Measurements from ENCODE around the gene DCT.
"Not testable (repeated sequence)": the region's sequence is repeated elsewhere in the genome, so short reads cannot be mapped to it uniquely, and the experiment has no call there.

Gene DCT

DNA sequence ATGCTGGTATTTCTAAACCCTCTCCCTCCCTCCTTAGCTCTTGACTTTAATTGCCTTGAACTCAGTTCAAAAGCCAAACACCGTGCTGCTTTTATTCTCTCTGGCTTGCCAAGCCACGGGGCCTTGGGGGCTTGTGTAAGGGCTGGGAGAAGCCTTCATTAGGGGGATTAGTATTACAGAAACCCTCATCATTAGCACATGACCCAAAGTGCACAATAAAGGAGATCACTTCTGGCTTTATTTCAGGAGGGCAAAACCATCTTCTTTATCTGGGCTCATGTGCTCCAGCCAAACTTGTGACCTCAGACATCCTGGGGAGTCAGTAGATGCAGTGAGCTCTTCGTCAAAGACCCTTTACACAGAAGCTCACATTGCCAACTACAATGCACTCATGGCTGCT, at the start of gene DCT:
TSS of gene DCT (minus strand) at position 67 of the 400 bp plus-strand sequence. CDS start 427 bp downstream, outside the sequence.
- no peaks in the 10 kb centered on the region for H3K36me3 ChIP-seq (ENCODE audit: control insufficient read depth, insufficient read depth, low read length)
- no peak within 1 kb of the TSS for H3K27ac ChIP-seq (ENCODE audit: low read depth, low read length)
- no peak within 1 kb of the TSS for H3K4me3 ChIP-seq (ENCODE audit: low read length)
- no peaks in the 10 kb centered on the region for H3K27me3 ChIP-seq (ENCODE audit: control insufficient read depth, insufficient read depth, low read length)
- H3K4me1 ChIP-seq (ENCODE audit: control insufficient read depth, insufficient read depth, low read length) = no peaks in the 10 kb centered on the region
- no peak within 1 kb of the TSS for H3K9ac ChIP-seq (ENCODE audit: low read length)

DNA sequence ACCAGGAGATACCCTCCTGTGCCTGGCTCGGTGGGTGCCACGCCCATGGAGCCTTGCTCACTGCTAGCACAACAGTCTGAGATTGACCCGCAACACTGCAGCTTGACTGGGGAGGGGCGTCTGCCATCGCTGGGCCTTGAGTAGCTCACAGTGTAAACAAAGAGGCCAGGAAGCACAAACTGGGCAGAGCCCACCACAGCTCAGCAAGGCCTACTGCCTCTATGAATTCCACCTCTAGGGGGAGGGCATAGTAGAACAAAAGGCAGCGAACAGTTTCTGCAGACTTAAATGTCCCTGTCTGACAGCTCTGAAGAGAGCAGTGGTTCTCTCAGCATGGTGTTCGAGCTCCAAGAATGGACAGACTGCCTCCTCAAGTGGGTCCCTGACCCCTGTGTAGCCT, 47.5 kb upstream of the DCT start:
- H3K27me3 ChIP-seq (ENCODE audit: control insufficient read depth, insufficient read depth, low read length); H3K27ac ChIP-seq (ENCODE audit: low read depth, low read length); H3K4me1 ChIP-seq (ENCODE audit: control insufficient read depth, insufficient read depth, low read length); H3K4me3 ChIP-seq (ENCODE audit: low read length); H3K36me3 ChIP-seq (ENCODE audit: control insufficient read depth, insufficient read depth, low read length); H3K9ac ChIP-seq (ENCODE audit: low read length): not testable (repeated sequence)

DNA sequence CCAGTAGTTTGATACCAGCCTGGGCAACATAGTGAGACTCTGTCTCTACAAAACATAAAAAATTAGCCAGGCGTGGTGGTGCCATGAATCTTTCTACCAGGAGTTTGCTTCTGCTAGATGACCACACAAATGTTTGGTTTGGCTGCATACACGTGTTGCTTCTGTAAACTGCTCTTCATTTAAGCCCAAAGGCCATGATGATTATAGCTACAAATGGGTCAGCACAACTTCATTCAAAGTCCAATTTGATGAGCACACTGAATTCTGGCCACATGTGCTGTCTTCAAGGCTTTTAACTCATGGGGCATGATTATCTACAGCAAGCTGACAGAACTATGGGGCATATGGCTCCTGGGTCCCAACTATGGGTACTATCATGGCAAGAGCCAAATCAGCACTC, 46.3 kb upstream of the DCT start:
- Histone ChIP-seq H3K4me1 (ENCODE audit: control insufficient read depth, insufficient read depth, low read length) (no peaks in the 10 kb centered on the region), H3K36me3 (ENCODE audit: control insufficient read depth, insufficient read depth, low read length) (no peaks in the 10 kb centered on the region), H3K27me3 (ENCODE audit: control insufficient read depth, insufficient read depth, low read length) (no peaks in the 10 kb centered on the region), H3K9ac (ENCODE audit: low read length) (no peak overlapping the region), H3K27ac (ENCODE audit: low read depth, low read length) (no peak overlapping the region), H3K4me3 (ENCODE audit: low read length) (no peak overlapping the region)

DNA sequence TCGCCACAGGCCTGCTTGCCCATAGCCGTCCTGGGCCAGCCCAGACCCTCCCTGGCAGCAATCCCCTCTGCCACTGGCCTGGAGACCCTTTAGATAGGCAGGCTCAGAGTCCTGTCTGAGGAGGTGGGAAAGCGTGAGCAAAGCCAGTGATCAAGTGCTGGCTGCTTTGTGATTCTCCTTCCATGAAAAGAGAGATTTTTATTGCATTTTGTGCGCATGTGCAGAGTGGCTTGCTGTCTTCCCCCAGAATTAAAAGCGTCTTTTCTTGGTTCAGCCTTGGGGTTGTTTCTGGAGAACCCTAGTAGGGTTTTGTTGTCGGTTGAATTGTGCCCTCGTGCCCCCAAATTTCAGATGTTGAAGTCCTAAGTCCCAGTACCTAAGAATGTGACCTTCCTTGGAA, 44.9 kb upstream of the DCT start:
- Histone ChIP-seq H3K27ac (ENCODE audit: low read depth, low read length) (no peak overlapping the region), H3K4me3 (ENCODE audit: low read length) (no peak overlapping the region), H3K36me3 (ENCODE audit: control insufficient read depth, insufficient read depth, low read length) (no peaks in the 10 kb centered on the region), H3K9ac (ENCODE audit: low read length) (no peak overlapping the region), H3K27me3 (ENCODE audit: control insufficient read depth, insufficient read depth, low read length) (no peaks in the 10 kb centered on the region), H3K4me1 (ENCODE audit: control insufficient read depth, insufficient read depth, low read length) (no peaks in the 10 kb centered on the region)

DNA sequence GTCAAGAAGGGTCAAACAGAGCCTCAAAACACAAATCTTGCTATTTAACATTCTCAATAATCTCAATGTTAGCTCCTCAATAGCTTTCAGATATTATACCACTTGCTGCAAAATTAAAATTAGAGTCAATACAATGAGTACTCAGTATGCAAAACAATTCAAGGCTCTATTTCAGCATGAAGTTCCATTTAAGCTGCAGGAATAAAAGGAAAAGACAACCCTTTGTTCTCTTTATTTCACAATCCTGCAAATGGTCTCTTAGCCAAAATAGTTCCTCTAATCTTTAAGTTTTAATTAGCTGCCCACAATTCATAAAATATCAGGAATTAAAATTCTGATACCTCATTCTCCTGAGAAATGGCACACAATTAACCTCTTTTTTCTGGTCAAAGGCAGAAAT, 40.5 kb upstream of the DCT start:
- Histone ChIP-seq H3K9ac (ENCODE audit: low read length) (no peak overlapping the region), H3K36me3 (ENCODE audit: control insufficient read depth, insufficient read depth, low read length) (no peaks in the 10 kb centered on the region), H3K4me3 (ENCODE audit: low read length) (no peak overlapping the region), H3K4me1 (ENCODE audit: control insufficient read depth, insufficient read depth, low read length) (no peaks in the 10 kb centered on the region), H3K27ac (ENCODE audit: low read depth, low read length) (no peak overlapping the region), H3K27me3 (ENCODE audit: control insufficient read depth, insufficient read depth, low read length) (no peaks in the 10 kb centered on the region)

GRCh38 chr13:94516456-94516855, 37.0 kb upstream of the DCT start:
- Histone ChIP-seq H3K4me1 (ENCODE audit: control insufficient read depth, insufficient read depth, low read length) (no peaks in the 10 kb centered on the region), H3K9ac (ENCODE audit: low read length) (no peak overlapping the region), H3K27ac (ENCODE audit: low read depth, low read length) (no peak overlapping the region), H3K27me3 (ENCODE audit: control insufficient read depth, insufficient read depth, low read length) (no peaks in the 10 kb centered on the region), H3K4me3 (ENCODE audit: low read length) (no peak overlapping the region), H3K36me3 (ENCODE audit: control insufficient read depth, insufficient read depth, low read length) (no peaks in the 10 kb centered on the region)

DNA sequence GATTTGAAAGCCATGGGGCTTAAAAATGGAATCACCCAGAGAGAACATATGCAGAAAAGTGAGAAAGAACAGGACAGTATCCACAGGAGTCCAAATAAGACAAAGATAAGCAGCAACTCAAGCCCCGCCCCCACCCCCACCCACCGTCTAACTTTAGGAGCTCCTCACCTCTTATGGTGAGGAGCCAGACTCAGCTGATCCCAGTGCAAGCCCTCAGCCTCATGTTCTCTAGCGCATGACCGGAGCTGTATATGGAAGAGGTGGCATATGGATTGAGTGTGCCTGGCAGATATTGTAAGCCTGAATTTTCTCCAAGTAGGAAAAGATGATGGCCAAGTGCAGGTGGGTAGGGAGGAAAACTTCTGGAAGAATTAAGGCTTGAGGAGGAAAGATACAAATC, 36.4 kb upstream of the DCT start:
- Histone ChIP-seq H3K36me3 (ENCODE audit: control insufficient read depth, insufficient read depth, low read length) (no peaks in the 10 kb centered on the region), H3K27me3 (ENCODE audit: control insufficient read depth, insufficient read depth, low read length) (no peaks in the 10 kb centered on the region), H3K27ac (ENCODE audit: low read depth, low read length) (no peak overlapping the region), H3K4me3 (ENCODE audit: low read length) (no peak overlapping the region), H3K9ac (ENCODE audit: low read length) (no peak overlapping the region), H3K4me1 (ENCODE audit: control insufficient read depth, insufficient read depth, low read length) (no peaks in the 10 kb centered on the region)

- Histone ChIP-seq H3K27me3 (ENCODE audit: control insufficient read depth, insufficient read depth, low read length) (no peaks in the 10 kb centered on the region), H3K4me1 (ENCODE audit: control insufficient read depth, insufficient read depth, low read length) (no peaks in the 10 kb centered on the region), H3K9ac (ENCODE audit: low read length) (no peak overlapping the region), H3K27ac (ENCODE audit: low read depth, low read length) (no peak overlapping the region), H3K4me3 (ENCODE audit: low read length) (no peak overlapping the region), H3K36me3 (ENCODE audit: control insufficient read depth, insufficient read depth, low read length) (no peaks in the 10 kb centered on the region)
These were observed 35.9 kb upstream of the DCT start for GRCh38 chr13:94515374-94515773.

DNA sequence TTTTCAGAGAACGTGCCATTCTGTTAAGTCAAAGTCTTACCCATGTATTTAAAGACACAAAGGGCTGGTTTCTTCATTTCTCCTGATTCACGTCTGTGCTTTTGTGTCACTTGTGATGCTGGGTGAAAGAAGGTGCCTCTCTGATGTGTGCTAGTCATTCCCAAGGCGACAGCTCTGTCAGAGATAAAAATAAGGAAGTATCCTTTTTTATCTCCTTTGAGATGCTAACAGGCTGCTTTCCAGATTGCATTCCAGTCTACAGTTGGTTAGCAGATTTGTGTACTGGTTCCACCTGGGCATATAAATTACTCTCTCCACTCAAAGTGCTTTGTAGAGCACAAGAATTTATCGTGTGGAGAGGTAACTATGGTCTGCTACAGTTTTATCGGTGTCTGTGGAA, 33.5 kb upstream of the DCT start:
- Histone ChIP-seq H3K27ac (ENCODE audit: low read depth, low read length) (no peak overlapping the region), H3K27me3 (ENCODE audit: control insufficient read depth, insufficient read depth, low read length) (no peaks in the 10 kb centered on the region), H3K9ac (ENCODE audit: low read length) (no peak overlapping the region), H3K36me3 (ENCODE audit: control insufficient read depth, insufficient read depth, low read length) (no peaks in the 10 kb centered on the region), H3K4me3 (ENCODE audit: low read length) (no peak overlapping the region), H3K4me1 (ENCODE audit: control insufficient read depth, insufficient read depth, low read length) (no peaks in the 10 kb centered on the region)

- Histone ChIP-seq H3K27me3 (ENCODE audit: control insufficient read depth, insufficient read depth, low read length) (no peaks in the 10 kb centered on the region), H3K9ac (ENCODE audit: low read length) (no peak overlapping the region), H3K27ac (ENCODE audit: low read depth, low read length) (no peak overlapping the region), H3K36me3 (ENCODE audit: control insufficient read depth, insufficient read depth, low read length) (no peaks in the 10 kb centered on the region), H3K4me1 (ENCODE audit: control insufficient read depth, insufficient read depth, low read length) (no peaks in the 10 kb centered on the region), H3K4me3 (ENCODE audit: low read length) (no peak overlapping the region)
These were observed 26.2 kb upstream of the DCT start for GRCh38 chr13:94505730-94506129.

GRCh38 chr13:94503851-94504250, 24.4 kb upstream of the DCT start:
- no peak overlapping the region for H3K4me3 ChIP-seq (ENCODE audit: low read length)
- no peak overlapping the region for H3K9ac ChIP-seq (ENCODE audit: low read length)
- no peak overlapping the region for H3K27ac ChIP-seq (ENCODE audit: low read depth, low read length)
- no peaks in the 10 kb centered on the region for H3K36me3 ChIP-seq (ENCODE audit: control insufficient read depth, insufficient read depth, low read length)
- H3K4me1 ChIP-seq (ENCODE audit: control insufficient read depth, insufficient read depth, low read length) = no peaks in the 10 kb centered on the region
- H3K27me3 ChIP-seq (ENCODE audit: control insufficient read depth, insufficient read depth, low read length) = no peaks in the 10 kb centered on the region

DNA sequence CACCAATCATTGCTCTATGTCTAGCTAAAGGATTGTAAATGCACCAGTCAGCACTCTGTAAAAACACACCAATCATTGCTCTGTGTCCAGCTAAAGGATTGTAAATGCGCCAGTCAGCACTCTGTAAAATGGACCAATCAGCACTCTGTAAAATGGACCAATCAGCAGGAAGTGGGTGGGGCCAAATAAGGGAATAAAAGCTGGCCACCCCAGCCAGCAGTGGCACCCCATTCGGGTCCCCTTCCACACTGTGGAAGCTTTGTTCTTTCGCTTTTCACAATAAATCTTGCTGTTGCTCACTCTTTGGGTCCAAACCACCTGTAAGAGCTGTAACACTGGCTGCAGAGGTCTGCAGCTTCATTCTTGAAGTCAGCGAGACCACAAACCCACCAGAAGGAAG, 19.3 kb upstream of the DCT start:
- H3K27me3 ChIP-seq (ENCODE audit: control insufficient read depth, insufficient read depth, low read length); H3K27ac ChIP-seq (ENCODE audit: low read depth, low read length); H3K4me3 ChIP-seq (ENCODE audit: low read length); H3K36me3 ChIP-seq (ENCODE audit: control insufficient read depth, insufficient read depth, low read length); H3K4me1 ChIP-seq (ENCODE audit: control insufficient read depth, insufficient read depth, low read length); H3K9ac ChIP-seq (ENCODE audit: low read length): not testable (repeated sequence)

GRCh38 chr13:94495806-94496205, 16.3 kb upstream of the DCT start:
- Histone ChIP-seq H3K4me3 (ENCODE audit: low read length) (no peak overlapping the region), H3K4me1 (ENCODE audit: control insufficient read depth, insufficient read depth, low read length) (no peaks in the 10 kb centered on the region), H3K36me3 (ENCODE audit: control insufficient read depth, insufficient read depth, low read length) (no peaks in the 10 kb centered on the region), H3K27ac (ENCODE audit: low read depth, low read length) (no peak overlapping the region), H3K27me3 (ENCODE audit: control insufficient read depth, insufficient read depth, low read length) (no peaks in the 10 kb centered on the region), H3K9ac (ENCODE audit: low read length) (no peak overlapping the region)

DNA sequence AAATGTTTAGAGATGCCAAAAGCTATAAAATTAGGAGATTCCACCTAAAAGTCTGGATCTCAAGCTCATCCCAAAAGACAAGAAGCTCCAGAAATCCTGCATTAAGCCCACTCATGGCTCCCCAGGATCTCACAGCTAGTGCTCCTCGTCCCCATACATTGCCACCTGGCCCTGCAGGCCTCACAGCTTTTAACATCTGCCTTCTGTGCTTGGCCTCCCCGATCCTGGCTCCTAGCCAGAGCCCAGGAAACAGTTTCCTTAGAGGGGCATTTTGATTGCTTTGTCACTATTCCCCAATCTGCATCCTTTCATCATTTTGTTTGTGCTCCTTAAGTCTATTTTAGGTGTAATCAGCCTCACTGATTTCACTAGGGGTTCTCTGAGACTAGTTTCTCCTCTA, 14.5 kb upstream of the DCT start:
- H3K27ac ChIP-seq (ENCODE audit: low read depth, low read length) = no peak overlapping the region
- no peaks in the 10 kb centered on the region for H3K4me1 ChIP-seq (ENCODE audit: control insufficient read depth, insufficient read depth, low read length)
- H3K4me3 ChIP-seq (ENCODE audit: low read length) = no peak overlapping the region
- no peak overlapping the region for H3K9ac ChIP-seq (ENCODE audit: low read length)
- H3K27me3 ChIP-seq (ENCODE audit: control insufficient read depth, insufficient read depth, low read length) = no peaks in the 10 kb centered on the region
- H3K36me3 ChIP-seq (ENCODE audit: control insufficient read depth, insufficient read depth, low read length) = no peaks in the 10 kb centered on the region

Measured in rectal smooth muscle tissue (tissue), 1 donor.